Right lobe of liver (tissue), 6 donors: ENCODE results near the gene STX8. TPM values are rescaled to one million over a fixed set of nuclear protein-coding genes. Genes with fewer than 3 reads are reported as not detected.
"Not testable (repeated sequence)": the region's sequence is repeated elsewhere in the genome, so short reads cannot be mapped to it uniquely, and the experiment has no call there.

Source experiments
- ATAC-seq, 4 donors: fragments of 200-7000 bp; cut with Tn5 transposase; one replicate each; pipeline ENCODE4 v1.9.1; 2020; ENCODE audit warnings: mild to moderate bottlenecking in 4 of 4, moderate library complexity in 4 of 4
- DNase-seq, 3 donors: peaks; one replicate each; pipeline ENCODE4 v3.0.0-alpha.2; 2020
- H3K27ac ChIP-seq, 3 donors: fragments of 200-600 bp; one replicate each; pipeline ENCODE4 v1.8.0; 2022
- H3K27me3 ChIP-seq, 2 donors: fragments of 200-600 bp; one replicate each; pipeline ENCODE4 v1.8.0; 2022
- H3K36me3 ChIP-seq, 4 donors: fragments of 200-600 bp; sonication (generic) in 1 of 4; one replicate each; pipeline versions ENCODE4 v1.5.1 to v1.8.0; 2017 to 2022; ENCODE audit warnings: control low read depth in 1 of 4
- H3K4me1 ChIP-seq, 4 donors: fragments of 200-600 bp; sonication (generic) in 1 of 4; one replicate each; pipeline versions ENCODE4 v1.5.1 to v1.8.0; 2017 to 2022; ENCODE audit warnings: control low read depth in 1 of 4
- H3K4me3 ChIP-seq, 3 donors: fragments of 200-600 bp; one replicate each; pipeline ENCODE4 v1.8.0; 2022
- H3K9me3 ChIP-seq, 4 donors: fragments of 200-600 bp; sonication (generic) in 1 of 4; one replicate each; pipeline versions ENCODE4 v1.5.1 to v1.8.0; 2017 to 2022; ENCODE audit warnings: control low read depth in 1 of 4
- POLR2A ChIP-seq: fragments of 450-650 bp; IDR thresholded peaks from one replicate; pipeline ENCODE4 v1.6.1; 2017; ENCODE audit warnings: antibody characterized with exemption, mild to moderate bottlenecking
- WGBS: methylation state at CpG from one replicate; pipeline ENCODE4 v1.1.6; 2018; ENCODE audit warnings: low coverage, low lambda C conversion rate; ENCODE audit not compliant: insufficient coverage; ENCODE audit errors: missing lambda C conversion rate; 5-methylcytosine and 5-hydroxymethylcytosine counted together
- intact Hi-C, 2 donors: fragments of 100-400 bp; cut with DNase I; formaldehyde crosslinking; loops; one replicate each; pipeline versions ENCODE4 v1.11.2 to v1.14.1; 2022
- total RNA-seq, 6 experiments: library from RNA; depleted of rRNA in 2 of 6; stranded (reverse); fragments of >200 nt in 2 of 6; fragmentation: NEBNext Ultra II Directional in 3 of 6; extraction: Animal tissue kit (Norgen Biotek cat#: 25700) in 3 of 6; gene quantifications; one replicate each; pipeline versions ENCODE4 v1.1.0 to v1.2.4, GENCODE V29; 2016 to 2023
- TF ChIP-seq, protein P1 (sequence below), 4 donors: fragments of 200-600 bp in 3 of 4; fragments of 450-650 bp in 1 of 4; IDR thresholded peaks; one replicate each; pipeline versions ENCODE4 v1.5.1 to v1.8.0; 2016 to 2022; ENCODE audit warnings: antibody characterized with exemption in 4 of 4, mild to moderate bottlenecking in 2 of 4
- donor health status: DM: no; HTN: yes; CAD: no.
- donor health status: DM: no; HTN: no; CAD: no.
- donor health status: DM: no; HTN: no; CAD: no.
- donor health status: DM: no; HTN: yes; CAD: no.
- donor health status: DM: no; HTN: yes; CAD: no.

The STX8 gene
- total RNA-seq, 6 experiments from 2014 or later, result 20.6 to 35.3 (median 27.7) TPM

DNA sequence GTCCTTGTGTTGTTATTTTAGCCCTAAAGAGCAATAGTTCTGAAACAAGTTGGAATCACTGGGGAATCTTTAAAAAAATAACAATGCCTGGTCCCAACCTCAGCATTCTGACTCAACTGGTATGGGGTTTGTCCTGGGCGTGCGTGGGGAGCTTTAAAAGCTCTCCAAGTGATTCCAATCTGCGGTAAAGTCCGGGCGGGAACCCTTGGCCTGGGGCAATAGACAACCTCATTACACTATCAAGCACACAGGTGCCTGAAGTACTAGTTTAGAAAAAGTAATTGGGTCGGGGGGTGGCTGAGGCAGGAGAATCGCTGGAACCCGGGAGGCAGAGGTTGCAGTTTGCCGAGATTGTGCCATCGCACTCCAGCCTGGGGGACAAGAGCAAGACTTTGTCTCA is 4.4 kb downstream of the STX8 start:
- intact Hi-C loops, result loop anchor here in 1 of 2 donors (10.0 kb wide), 1 partner anchor 104 kb away; no protein-coding TSS in a partner anchor
- Histone ChIP-seq H3K4me1 (peaks cover 0 to 7% (median 2%) of the 10 kb centered on the region in 4 donors), H3K9me3 (no peaks in the 10 kb centered on the region), H3K27ac (no peak overlapping the region), H3K27me3 (no peaks in the 10 kb centered on the region), H3K4me3 (no peak overlapping the region), H3K36me3 (peaks cover 0 to 17% (median 5%) of the 10 kb centered on the region in 4 donors)
- DNase-seq, result no peak
- WGBS, result 95% methylated on average over 3 of the region's 10 CpGs
- TF ChIP-seq, protein P1, sequence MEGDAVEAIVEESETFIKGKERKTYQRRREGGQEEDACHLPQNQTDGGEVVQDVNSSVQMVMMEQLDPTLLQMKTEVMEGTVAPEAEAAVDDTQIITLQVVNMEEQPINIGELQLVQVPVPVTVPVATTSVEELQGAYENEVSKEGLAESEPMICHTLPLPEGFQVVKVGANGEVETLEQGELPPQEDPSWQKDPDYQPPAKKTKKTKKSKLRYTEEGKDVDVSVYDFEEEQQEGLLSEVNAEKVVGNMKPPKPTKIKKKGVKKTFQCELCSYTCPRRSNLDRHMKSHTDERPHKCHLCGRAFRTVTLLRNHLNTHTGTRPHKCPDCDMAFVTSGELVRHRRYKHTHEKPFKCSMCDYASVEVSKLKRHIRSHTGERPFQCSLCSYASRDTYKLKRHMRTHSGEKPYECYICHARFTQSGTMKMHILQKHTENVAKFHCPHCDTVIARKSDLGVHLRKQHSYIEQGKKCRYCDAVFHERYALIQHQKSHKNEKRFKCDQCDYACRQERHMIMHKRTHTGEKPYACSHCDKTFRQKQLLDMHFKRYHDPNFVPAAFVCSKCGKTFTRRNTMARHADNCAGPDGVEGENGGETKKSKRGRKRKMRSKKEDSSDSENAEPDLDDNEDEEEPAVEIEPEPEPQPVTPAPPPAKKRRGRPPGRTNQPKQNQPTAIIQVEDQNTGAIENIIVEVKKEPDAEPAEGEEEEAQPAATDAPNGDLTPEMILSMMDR (IDR thresholded peaks at IDR 0.05), result no peak
- no peak for TF ChIP-seq POLR2A
- ATAC-seq, result no peak

DNA sequence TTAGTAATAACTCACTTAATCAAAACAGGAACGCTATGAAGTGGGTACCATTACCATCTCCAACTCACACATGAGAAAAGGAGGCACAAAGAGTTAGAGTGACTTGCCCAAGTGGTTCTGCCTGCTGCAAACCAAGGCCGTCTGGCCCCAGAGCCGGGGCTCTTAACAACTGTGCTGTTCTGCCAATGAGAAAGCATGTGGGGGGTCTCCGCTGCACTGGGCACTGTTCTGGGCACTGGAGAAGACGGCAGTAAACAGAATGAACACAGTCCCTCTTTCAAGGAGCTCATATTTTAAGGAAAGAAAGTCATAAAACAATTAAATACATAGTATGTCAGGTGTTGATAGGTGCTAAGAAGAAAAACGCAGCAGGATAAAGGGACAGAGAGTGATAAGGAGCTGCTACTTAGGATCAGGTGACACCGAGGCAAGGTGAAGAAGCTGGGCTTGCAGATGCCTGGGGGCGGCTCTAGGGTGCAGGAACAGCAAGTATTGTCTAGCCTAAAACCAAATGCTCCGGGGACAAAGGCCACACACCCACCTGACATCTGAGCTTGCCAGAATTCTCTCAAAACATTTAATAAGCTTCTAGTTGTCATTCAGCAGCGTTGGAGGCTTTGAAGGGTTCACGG is 6.5 kb downstream of the STX8 start:
- Histone ChIP-seq H3K4me1 (no peaks in the 10 kb centered on the region), H3K4me3 (no peak overlapping the region), H3K36me3 (peaks cover 0 to 17% (median 5%) of the 10 kb centered on the region in 4 donors), H3K27ac (no peak overlapping the region), H3K27me3 (no peaks in the 10 kb centered on the region), H3K9me3 (no peaks in the 10 kb centered on the region)
- intact Hi-C loops, result no loop called here
- WGBS, result 86% methylated on average over 7 of the region's 11 CpGs
- TF ChIP-seq, protein P1 (IDR thresholded peaks at IDR 0.05), result no peak
- DNase-seq, result no peak
- ATAC-seq, result no peak

DNA sequence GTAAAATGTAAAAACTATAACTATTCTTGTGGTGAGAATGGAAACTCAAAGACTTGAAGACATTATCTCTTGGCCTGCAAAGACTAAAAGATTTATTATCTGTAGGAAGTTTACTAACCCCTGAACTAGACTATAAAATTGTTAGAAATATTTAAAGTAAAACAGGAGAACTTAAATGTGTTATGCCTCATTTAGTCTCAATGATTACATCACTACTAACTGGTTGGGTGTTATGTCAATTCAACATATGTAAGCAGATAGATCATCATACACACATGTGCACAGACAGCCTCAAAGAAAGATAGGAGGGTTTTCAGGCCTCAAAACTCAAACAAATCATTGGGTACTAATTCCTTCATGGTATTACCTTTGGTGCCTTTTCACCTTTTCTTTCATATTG is 7.6 kb downstream of the STX8 start:
- intact Hi-C loops, result no loop called here
- Histone ChIP-seq H3K9me3 (no peaks in the 10 kb centered on the region), H3K27ac (no peak overlapping the region), H3K36me3 (peaks cover 0 to 17% (median 5%) of the 10 kb centered on the region in 4 donors), H3K4me1 (no peaks in the 10 kb centered on the region), H3K27me3 (no peaks in the 10 kb centered on the region), H3K4me3 (no peak overlapping the region)
- DNase-seq (no peak), ATAC-seq (no peak)
- no peak for TF ChIP-seq POLR2A
- TF ChIP-seq, protein P1 (IDR thresholded peaks at IDR 0.05), result no peak

DNA sequence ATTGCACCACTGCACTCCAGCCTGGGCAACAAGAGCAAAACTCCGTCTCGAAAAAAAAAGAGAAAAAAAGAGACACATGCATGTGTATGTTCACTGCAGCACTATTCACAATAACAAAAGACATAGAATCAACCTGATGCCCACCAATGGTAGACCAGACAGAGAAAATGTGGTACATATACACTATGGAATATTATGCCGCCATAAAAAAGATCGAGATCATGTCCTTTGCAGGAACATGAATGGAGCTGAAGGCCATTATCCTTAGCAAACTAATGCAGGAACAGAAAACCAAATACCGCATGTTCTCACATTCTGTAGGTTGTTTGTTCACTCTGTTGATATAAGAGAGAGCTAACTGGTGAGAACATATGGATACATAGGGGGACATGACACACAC is 8.9 kb downstream of the STX8 start:
- H3K27me3 ChIP-seq, result not testable (repeated sequence)

DNA sequence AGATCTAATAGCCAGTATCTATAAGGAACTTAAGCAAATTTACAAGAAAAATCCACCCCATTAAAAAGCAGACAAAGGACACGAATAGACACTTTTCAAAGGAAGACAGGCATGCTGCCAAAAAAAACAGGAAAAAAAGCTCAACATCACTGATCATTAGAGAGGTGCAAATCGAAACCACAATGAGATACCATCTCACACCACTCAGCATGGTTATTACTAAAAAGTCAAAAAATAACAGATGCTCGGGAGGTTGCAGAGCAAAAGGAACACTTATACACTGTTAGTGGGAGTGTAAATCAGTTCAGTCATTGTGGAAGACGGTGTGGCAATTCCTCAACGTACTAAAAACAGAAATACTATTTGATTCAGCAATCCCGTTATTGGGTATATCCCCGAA is 9.6 kb downstream of the STX8 start:
- no peak for TF ChIP-seq POLR2A
- TF ChIP-seq, protein P1 (IDR thresholded peaks at IDR 0.05), result no peak
- ATAC-seq (no peak), DNase-seq (no peak)

More for the DNA sequence above, 8.9 kb downstream of the STX8 start:
- H3K9me3 ChIP-seq, H3K4me3 ChIP-seq, H3K4me1 ChIP-seq, ATAC-seq, DNase-seq, intact Hi-C loops, H3K27ac ChIP-seq: not testable (repeated sequence)
- peaks cover 0 to 17% (median 5%) of the 10 kb centered on the region in 4 donors for H3K36me3 ChIP-seq
- WGBS, result 97% methylated on average over 3 of the region's 5 CpGs

More for the DNA sequence above, 9.6 kb downstream of the STX8 start:
- Histone ChIP-seq H3K27me3 (no peaks in the 10 kb centered on the region), H3K27ac (no peak overlapping the region), H3K9me3 (no peaks in the 10 kb centered on the region), H3K36me3 (peaks cover 0 to 17% (median 5%) of the 10 kb centered on the region in 4 donors), H3K4me1 (no peaks in the 10 kb centered on the region), H3K4me3 (no peak overlapping the region)
- intact Hi-C loops, result no loop called here
- 45% methylated on average over 7 of the region's 7 CpGs for WGBS
